Activated CD8-positive, alpha-beta memory T cell treated with anti-CD3 and anti-CD28 coated beads, Interleukin-2, amount 50 U/mL, for 1 hour (primary cell): ENCODE data around the gene SREK1IP1.
"Not testable (repeated sequence)": the region's sequence is repeated elsewhere in the genome, so short reads cannot be mapped to it uniquely, and the experiment has no call there.

Experiments
- DNase-seq: peaks from one replicate; pipeline ENCODE4 v3.0.0-alpha.2; 2020; ENCODE audit errors: extremely low read depth

The SREK1IP1 gene

DNA sequence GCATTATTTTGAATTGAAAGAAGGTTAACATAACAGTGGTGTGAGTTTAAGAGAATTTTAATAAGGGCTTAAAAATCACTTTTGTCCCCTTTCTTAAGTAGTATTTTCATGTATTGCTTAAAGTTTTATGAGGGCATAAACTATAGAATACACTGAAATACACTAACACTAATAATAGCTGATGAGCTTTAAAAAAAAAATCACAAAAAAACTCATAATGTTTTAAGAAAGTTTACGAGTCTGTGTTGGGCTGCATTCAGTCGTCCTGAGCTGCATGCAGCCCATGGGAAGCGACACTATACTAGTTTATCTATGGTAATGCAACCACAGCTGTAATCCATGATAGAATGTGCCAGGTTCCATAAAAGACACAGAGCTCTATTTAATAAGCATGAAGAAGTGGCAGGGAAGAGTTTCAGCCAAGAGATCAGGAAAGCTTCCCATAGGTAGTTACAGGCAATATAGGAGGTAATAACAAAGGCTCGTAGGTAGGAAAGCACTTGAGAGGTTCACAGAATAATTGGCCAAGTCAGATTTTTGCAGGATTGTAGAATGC, 4.5 kb downstream of the SREK1IP1 start:
- DNase-seq, result no peak

- DNase-seq, result no peak
Measured at GRCh38 chr5:64759960-64760660, 8.4 kb downstream of the SREK1IP1 start.

DNA sequence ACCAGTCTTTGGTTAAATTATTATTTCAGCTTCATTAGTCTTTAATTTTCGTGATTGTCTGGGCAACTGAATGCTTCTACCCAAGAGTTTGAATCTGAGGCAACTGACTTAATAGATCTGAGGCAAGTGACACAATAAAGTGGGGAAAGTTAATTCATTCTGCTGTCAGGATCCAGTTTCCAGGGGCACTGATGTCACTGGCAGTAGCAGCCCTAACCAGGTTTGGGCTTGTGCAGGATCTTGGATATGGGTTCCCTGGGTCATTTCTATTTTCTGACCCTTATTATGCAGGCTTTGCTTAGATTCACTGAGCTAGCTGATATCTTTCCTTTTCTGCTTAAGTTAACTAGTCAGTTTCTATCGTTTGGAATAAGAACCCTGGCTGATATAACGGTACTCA, 9.6 kb downstream of the SREK1IP1 start:
- no peak for DNase-seq

- DNase-seq, result no peak
Measured at GRCh38 chr5:64754066-64754465, 14.4 kb downstream of the SREK1IP1 start.

- DNase-seq, result no peak
Measured at GRCh38 chr5:64749385-64749784, 19.1 kb downstream of the SREK1IP1 start.

DNA sequence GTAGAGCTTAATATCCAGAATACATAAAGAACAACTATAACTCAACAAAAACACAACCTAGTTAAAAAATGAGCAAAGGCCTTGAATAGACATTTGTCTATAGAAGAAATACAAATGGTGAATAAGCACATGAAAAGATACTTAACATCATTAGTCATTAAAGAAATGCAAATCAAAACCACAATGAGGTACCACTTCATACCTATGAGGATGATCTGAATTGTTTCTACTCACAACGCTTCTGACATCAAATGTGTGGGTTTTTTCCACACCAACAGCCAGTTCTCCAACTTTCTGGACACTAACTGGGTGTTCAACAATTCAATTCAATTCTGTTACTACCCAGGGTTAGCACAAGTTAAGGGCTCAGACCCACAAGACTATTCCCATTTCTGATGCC, 22.0 kb downstream of the SREK1IP1 start:
- no peak for DNase-seq

DNA sequence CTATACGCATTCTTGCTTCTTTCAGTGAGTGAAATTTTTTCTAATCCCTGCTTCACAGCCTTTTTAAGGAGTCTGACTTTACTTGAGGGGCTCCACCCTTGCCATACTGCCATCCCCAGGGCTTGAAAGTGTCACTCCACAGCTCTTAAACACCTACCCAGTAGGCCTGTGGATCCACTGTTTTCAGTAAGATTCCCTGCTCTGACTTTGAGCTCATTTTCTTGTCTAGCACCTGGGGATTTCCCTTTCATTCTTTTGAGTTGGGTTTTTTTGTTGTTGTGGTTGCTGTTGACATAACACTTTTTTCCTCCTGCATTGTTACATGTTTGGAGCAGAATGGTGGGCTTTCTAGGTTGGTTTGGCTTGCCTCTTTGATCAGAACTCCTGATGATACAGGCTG, 23.6 kb downstream of the SREK1IP1 start:
- no peak for DNase-seq

DNA sequence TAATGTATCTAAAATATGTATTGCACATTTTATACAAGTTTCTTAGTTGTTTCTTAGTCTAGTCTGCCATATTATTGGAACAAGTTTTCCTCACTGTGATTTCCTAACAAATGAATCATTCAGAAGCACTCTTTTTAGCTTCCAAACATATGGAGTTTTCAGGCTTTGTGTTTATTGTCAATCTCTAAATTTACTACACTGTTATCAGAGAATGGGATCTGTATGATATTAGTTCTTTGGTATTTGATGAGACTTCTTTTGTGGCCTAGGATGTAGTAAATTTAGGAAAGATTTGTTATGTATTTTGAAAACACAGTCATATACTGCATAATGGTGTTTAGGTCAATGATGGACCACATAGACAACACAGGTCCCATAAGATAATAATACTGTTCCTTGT, 25.7 kb downstream of the SREK1IP1 start:
- DNase-seq, result no peak

DNA sequence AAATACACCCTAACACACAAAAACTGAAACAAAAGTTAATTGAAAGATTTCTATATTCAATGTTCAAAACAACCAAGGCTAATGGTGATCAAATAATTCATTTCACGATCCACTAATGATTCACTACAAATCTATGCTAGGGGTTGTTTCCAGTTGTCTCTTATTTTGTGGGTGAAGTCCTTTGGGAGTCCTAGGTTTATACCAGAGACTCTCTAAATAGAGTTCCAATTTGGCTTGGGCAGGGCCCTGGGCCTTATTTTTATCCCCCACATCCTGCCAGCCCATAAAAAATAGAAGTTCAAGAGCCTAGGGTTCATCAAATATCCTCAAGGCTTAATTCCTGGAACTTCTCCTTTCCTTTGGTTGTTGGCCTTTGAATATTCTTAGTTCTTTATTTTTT, 26.1 kb downstream of the SREK1IP1 start:
- no peak for DNase-seq

DNA sequence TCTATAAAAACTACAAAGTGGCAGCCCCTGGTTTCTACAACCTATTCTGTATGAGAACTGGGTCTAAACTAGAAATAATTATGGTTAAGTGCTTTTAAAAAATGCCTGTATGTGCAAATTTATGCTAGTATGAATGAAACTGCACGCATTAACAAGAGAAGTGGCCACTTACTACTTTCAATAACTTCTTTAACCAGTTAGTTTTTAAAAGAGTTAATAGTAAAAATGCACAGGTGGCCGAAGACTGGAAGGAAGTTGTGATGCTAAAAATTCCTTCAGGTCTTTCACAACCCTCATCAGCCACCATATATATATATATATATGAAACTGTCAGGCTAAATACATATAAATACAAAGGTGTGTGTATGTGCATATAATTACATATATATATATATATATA, 41.3 kb downstream of the SREK1IP1 start:
- no peak for DNase-seq

- no peak for DNase-seq
Measured at GRCh38 chr5:64722588-64722987, 45.9 kb downstream of the SREK1IP1 start.

DNA sequence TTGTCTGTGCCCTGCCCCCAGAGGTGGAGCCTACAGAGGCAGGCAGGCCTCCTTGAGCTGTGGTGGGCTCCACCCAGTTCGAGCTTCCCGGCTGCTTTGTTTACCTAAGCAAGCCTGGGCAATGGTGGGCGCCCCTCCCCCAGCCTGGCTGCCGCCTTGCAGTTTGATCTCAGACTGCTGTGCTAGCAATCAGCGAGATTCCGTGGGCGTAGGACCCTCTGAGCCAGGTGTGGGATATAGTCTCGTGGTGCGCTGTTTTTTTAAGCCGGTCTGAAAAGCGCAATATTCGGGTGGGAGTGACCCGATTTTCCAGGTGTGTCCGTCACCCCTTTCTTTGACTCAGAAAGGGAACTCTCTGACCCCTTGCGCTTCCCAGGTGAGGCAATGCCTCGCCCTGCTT, 54.0 kb downstream of the SREK1IP1 start:
- not testable (repeated sequence) for DNase-seq

GRCh38 chr5:64707191-64707590, 61.3 kb downstream of the SREK1IP1 start:
- no peak for DNase-seq

DNA sequence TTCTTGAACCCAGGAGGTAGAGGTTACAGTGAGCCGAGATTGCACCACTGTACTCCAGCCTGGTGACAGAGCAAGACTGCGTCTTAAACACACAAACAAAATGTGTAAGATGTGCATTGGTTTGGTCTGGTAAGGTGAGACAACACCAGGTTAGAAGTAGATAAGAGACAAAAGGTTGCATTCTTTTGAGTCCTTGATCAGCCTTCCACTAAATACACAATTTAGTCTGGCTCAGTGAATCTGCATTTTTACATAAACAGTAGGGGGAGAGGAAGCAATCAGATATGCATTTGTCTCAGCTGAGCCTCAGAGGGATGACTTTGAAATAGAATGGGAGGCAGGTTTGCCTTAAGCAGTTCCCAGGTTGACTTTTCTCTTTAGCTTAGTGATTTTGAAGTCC, 62.4 kb downstream of the SREK1IP1 start:
- DNase-seq, result not testable (repeated sequence)

- DNase-seq, result no peak
Measured at GRCh38 chr5:64700765-64701164, 67.7 kb downstream of the SREK1IP1 start.

GRCh38 chr5:64696414-64696813, 72.1 kb downstream of the SREK1IP1 start:
- DNase-seq, result not testable (repeated sequence)

GRCh38 chr5:64693636-64694035, 74.9 kb downstream of the SREK1IP1 start:
- no peak for DNase-seq

DNA sequence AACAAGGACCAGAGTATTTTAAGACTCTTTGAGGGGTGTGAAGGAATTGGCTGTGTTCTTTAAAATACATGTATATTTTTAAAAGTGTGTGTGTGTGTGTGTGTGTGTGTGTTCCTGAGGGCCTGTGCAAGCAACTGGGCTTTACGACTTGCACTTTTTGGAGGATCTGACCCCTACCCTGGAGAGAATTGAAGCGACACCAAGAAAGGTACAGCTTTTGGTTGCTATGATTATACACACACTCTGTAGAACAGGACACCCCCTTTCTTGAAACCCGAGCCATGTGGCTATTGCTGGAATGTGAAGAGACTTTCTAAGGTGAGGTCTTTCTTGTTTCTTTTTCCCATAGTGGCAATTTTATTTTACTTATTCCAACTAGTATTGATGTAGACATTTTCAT, 77.2 kb downstream of the SREK1IP1 start:
- DNase-seq, result no peak

GRCh38 chr5:64690417-64691151, 77.9 kb downstream of the SREK1IP1 start, which contains the start of gene SHISAL2B:
Gene SHISAL2B, plus strand, starts transcription at chr5:64690503. Its CDS starts 121 bp downstream, at chr5:64690624.
- DNase-seq, result no peak

DNA sequence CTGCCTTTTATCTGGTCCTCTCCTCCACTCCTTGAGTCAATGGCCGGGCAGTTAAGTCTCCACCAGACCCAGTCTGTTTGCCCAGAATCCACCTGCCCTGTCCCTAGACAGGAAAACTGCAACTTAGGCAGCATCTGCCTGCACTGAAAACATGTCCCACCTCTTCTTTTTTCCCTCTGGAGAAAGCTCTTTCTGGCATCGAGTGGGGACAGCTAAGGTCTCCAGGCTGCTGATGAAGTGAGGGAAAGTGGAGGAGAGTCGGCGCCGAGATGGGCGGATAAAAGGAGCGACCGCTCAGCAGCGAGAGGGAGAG, 78.4 kb downstream of the SREK1IP1 start:
- no peak for DNase-seq

DNA sequence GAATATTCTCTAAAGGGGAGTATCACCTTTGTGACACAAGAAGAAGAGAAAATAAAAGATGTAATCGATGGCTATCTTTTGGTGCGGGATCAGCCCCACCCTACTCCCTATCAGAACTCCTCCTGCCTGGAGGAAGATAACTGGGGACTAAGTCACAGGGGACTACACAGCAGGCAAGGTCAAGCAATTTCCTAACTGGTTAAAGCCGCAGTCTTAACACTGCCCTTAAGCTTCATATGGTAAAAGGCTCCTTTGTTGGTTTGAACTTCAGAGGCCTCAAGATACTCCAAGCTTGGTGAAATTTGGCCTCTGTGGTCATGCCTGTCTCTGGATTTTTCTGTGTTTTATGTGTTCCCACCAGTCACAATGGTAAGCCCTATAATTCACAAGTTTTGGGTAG, 79.5 kb downstream of the SREK1IP1 start:
- DNase-seq, result no peak

DNA sequence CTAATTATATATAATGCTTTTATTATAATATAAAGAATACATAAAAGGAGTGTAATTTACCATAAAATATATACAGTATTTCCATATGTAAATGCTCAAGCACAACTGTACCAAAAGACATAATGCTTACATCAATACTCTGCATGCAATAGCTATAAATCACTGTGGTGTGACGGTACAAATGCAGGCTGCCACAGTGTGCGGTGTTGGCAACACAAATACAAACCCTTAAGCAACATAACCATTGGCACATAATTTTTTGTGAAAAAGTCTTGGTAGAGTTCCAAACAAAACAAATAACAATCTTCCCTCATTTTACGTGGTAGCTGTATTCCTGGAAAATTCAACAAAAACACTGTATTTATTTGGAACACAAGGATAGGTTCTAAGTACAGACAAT, 80.1 kb downstream of the SREK1IP1 start:
- DNase-seq, result no peak

- DNase-seq, result no peak
Measured at GRCh38 chr5:64685866-64686265, 82.6 kb downstream of the SREK1IP1 start.
